GM21825 (cell line): ENCODE results near the gene GLS2.
"Not testable (repeated sequence)": the region's sequence is repeated elsewhere in the genome, so short reads cannot be mapped to it uniquely, and the experiment has no call there.

ENCODE experiments used
- ATAC-seq: cut with Tn5 transposase; IDR thresholded peaks from one replicate; pipeline ENCODE4 v1.9.1; 2021; ENCODE audit warnings: mild to moderate bottlenecking, moderate library complexity; ENCODE audit not compliant: unreplicated experiment

Gene GLS2

GRCh38 chr12:56488041-56488955, at the start of gene GLS2:
TSS of gene GLS2 (minus strand) at chr12:56488161. CDS start at chr12:56488118, 43 bp downstream.
- ATAC-seq, result peak; percentile 93

- ATAC-seq, result no peak
These were observed 49.6 kb upstream of the GLS2 start for GRCh38 chr12:56537546-56537945.

- ATAC-seq, result no peak
These were observed 42.6 kb upstream of the GLS2 start for GRCh38 chr12:56530390-56531055.

DNA sequence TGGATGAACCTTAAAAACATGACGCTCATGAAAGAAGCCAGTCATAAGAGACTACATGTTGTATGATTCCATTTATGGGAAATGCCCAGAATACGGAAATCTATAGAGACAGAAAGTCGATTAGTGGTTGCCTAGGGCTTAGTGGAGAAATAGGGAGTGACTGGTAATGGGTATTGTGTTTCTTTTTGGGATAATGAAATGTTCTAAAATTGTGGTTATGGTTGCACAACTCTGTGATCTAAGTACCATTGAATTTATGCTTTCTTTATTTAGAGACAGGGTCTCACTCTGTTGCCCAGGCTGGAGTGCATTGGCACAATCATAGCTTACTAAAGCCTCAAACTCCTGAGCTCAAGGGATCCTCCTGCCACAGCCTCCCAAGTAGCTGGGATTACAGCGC, 41.7 kb upstream of the GLS2 start:
- ATAC-seq, result no peak

- no peak for ATAC-seq
These were observed 40.9 kb upstream of the GLS2 start for GRCh38 chr12:56528846-56529245.

DNA sequence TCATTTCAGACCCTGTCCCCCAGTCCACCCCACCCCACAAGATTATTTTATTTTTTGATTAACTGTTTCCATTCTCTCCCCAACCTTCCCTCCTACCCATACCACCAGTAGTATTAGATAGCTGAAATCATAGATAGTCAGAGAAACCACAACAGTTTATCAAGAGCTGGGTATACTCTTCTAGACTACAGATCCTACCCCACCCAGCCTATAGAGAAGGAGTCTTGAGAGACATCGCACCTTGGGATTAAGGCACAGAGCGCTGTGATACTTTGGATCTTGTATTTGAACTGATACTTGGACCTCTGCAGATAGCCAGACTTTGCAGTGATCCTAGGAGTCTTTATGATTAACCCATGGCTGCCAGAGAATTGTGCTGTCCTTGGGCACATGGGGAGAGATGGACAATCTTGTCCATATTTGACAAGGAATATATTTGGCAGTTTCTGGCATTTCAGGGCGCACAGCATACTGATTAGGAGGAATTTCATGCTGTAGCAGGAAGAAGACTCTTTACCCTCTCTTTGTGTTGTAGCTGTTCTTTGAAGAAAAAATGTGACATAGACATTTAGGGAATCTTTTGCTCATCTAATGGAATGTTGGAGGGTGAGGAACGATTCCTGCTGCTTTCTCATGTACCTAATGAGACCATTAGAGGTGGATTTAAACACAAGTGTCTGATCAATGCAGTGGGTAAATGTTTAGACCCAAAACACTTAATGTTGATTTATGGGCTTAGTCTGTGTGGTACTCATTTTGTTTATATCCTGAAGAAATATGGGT, 34.6 kb upstream of the GLS2 start:
- ATAC-seq, result no peak

DNA sequence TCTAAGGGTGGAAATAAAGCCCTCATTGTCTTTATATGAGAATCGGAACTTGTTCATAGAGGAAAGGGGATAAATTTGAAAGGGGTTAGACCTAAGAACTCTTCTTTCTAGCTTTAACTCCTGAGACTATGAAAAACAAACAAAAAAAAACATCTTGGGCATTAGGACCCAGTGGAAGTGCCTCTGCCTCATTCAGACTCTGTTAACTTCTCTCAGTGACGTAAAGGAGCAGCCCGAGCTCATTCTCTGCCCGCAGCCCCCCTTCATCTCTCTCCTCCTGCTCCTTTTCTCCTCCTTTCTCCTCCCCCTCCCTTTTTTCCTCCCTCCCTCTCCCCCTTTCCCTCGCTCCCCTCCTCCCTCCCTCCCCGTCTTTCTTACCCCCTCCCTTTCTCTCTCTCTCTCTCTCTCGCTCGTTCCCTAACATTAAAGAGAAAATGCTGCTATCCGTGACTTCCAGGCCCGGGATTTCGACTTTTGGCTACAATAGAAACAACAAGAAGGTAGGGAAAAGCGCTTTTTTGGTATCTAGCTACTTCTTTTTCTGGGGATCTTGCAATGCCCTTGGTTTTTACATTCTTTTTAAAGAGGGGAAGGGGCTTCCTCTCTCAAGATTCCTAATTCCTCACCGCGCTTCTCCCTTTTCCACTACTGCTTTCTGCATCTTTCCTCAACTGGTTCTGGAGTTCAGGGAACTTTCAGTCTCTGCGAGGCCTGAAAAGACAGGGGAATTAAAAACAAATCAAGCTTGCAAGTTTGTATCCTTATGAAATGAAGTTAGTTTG, 33.8 kb upstream of the GLS2 start, which contains the start of gene RBMS2:
TSS of gene RBMS2 (plus strand) at position 231 of the 782 bp plus-strand sequence. CDS start at position 435, 204 bp downstream.
- no peak for ATAC-seq

- ATAC-seq, result no peak
These were observed 33.2 kb upstream of the GLS2 start for GRCh38 chr12:56521209-56521589.

- no peak for ATAC-seq
These were observed 32.5 kb upstream of the GLS2 start for GRCh38 chr12:56520506-56520905.

DNA sequence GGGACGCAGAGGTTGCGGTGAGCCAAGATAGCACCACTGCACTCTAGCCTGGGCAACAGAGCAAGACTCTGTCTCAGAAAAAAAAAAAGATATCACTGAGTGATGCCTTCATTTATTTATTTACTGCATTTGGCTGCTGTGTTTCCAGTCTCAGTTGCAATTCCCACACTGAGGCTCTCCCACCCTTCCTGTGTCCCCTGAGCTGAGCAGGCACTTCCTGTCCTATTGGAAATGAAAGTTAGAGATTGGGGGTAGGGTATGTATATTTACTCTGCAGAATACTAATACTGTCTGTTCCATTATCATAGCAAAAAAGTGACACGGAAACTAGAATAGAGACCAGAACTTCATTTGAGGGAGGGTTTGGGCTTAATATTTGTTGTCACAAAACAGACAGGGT, 32.1 kb upstream of the GLS2 start:
- ATAC-seq, result no peak

DNA sequence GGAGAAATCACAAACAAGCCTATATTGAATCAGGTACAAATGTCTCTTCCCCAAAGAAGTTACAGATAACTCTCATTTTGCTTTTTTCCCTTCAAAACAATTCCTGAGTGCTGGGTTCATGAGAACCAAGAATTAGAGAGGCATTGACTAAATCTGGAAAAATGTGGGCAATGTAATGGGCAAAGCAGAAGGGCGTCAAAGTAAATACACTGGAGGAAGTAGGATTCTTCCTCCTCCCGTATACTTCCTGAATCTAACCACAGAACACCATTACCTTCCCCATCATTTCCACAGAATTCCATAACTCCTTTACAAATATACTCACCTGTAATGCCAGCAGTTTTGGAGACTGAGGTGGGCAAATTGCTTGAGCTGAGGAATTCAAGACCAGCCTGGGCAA, 30.6 kb upstream of the GLS2 start:
- no peak for ATAC-seq

- no peak for ATAC-seq
These were observed 29.9 kb upstream of the GLS2 start for GRCh38 chr12:56517854-56518253.

DNA sequence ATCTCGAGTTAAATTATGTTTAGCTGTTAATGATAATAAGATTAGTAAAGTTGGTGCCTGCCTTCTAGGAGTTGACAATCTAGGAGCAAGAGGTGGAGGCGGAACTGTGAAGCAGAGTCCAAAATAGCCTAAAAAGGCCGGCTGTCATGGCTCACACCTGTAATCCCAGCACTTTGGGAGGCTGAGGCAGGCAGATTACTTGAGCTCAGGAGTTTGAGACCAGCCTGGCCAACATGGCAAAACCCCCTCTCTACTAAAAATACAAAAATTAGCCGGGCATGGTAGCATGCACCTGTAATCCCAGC, 26.0 kb upstream of the GLS2 start:
- ATAC-seq, result not testable (repeated sequence)

DNA sequence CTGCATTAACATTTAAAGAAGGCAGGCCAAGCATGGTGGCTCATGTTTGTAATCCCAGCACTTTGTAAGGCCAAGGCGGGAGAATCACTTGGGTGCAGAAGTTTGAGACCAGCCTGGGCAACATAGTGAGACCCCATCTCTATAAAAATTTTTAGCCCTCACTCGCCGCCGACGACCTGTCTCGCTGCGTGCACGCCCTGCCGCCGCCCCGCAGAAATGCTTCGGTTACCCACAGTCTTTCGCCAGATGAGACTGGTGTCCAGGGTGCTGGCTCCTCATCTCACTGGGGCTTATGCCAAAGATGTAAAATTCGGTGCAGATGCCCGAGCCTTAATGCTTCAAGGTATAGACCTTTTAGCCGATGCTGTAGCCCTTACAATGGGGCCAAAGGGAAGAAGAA, 22.8 kb upstream of the GLS2 start:
- no peak for ATAC-seq

DNA sequence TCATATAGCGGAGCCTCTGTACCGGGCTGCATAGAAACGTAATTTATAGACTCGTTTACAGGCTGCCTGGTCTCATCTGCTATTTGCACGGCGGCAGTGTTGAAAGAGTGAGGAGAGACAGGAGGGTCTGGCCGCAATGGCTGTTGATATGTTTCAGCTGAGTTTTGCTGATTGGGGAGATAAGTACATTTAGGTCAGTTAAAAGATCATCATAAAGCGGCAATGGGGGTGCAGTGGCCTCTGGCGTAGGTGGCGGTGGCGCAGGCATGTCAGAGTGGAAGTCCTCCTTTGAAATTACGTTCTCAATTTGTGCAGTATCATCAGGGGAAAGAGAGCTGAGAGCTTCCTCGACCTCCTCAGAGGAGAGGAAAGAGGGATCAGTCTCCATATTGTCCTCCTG, 11.9 kb upstream of the GLS2 start:
- ATAC-seq, result not testable (repeated sequence)

DNA sequence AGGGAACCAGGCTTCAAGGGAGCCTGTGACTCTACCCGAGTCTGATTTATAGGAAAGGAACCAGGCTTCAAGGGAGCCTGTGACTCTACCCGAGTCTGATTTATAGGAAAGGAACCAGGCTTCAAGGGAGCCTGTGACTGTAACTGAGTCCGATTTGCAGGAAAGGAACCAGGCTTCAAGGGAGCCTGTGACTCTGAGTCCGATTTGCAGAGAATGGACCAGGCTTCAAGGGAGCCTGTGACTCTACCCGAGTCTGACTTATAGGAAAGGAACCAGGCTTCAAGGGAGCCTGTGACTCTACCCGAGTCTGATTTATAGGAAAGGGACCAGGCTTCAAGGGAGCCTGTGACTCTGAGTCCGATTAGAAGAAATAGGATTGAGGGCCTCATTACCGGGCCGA, 11.5 kb upstream of the GLS2 start:
- ATAC-seq, result not testable (repeated sequence)

DNA sequence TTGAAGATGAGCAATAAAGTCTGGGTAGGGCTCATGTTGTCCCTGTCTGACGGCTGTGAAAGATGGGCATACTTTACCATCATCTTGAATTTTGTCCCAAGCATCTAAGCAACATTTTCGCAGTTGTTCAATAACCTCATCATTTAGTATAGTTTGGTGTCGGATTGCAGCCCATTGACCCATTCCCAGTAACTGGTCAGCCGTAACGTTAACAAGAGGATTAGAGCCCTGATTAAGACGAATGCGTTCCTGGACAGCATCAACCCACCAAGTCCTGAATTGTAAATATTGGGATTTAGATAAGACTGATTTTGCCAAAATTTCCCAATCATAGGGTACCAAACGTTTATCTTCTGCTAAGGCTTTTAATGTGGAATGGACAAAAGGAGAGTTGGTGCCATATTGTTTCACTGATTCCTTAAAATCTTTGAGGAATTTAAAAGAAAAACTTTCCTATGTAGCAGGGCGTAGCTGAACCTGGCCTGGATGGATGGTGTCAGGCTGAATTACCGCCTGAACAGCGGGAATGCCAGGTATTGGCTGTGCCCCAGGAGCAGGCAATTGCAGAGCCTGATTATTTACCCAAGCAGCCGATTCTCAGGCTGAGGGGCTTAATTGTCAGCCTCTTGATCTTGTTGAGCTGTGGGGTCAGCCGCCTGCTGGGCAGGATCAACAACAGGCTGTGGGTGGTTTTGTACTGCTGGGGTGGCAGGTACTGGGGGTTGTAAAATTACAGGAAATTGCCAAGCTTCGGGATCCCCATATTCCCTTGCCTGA, 10.4 kb upstream of the GLS2 start:
- not testable (repeated sequence) for ATAC-seq

DNA sequence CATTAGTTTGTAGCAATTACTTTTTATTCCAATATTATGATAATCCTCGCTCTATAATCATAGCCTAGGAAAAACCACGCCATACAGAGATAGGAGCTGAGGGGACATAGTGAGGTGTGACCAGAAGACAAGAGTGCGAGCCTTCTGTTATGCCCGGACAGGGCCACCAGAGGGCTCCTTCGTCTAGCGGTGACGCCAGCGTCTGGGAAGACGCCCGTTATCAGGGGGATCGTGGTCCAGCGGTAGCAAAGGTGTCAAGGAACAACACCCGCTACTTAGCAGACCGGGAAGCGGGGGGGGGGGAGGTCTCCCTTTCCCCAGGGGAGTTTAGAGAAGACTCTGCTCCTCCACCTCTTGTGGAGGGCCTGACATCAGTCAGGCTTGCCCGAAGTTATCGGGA, 8.7 kb upstream of the GLS2 start:
- not testable (repeated sequence) for ATAC-seq

DNA sequence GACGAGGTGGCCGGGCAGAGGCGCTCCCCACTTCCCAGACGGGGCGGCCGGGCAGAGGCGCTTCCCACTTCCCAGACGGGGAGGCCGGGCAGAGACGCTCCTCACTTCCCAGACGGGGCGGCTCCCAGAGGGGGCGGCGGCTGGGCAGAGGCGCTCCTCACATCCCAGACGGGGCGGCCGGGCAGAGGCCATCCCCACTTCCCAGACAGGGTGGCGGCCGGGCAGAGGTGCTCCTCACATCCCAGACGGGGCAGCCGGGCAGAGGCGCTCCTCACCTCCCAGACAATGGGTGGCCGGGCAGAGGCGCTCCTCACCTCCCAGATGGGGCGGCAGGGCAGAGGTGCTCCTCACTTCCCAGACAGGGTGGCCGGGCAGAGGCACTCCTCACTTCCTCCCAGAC, 6.5 kb upstream of the GLS2 start:
- ATAC-seq, result not testable (repeated sequence)

GRCh38 chr12:56494106-56494415, 6.1 kb upstream of the GLS2 start:
- not testable (repeated sequence) for ATAC-seq
